Left kidney (tissue), 2 donors: ENCODE measurements around the gene CRIP2. TPM values are rescaled to one million over a fixed set of nuclear protein-coding genes. Genes with fewer than 3 reads are reported as not detected.

ENCODE experiments used
- DNase-seq: peaks from one replicate; pipeline ENCODE4 v3.0.0-alpha.2; 2013
- polyA plus RNA-seq: library from polyadenylated mRNA; unstranded; fragments of 120-200 nt; gene quantifications from one replicate; pipeline ENCODE4 v1.2.1, GENCODE V29; 2013; ENCODE audit not compliant: insufficient read length

Gene CRIP2
- polyA plus RNA-seq, 1 donor: 87.4 TPM

- DNase-seq: no peak
These were observed 14.0 kb upstream of the CRIP2 start for GRCh38 chr14:105460616-105461015.

DNA sequence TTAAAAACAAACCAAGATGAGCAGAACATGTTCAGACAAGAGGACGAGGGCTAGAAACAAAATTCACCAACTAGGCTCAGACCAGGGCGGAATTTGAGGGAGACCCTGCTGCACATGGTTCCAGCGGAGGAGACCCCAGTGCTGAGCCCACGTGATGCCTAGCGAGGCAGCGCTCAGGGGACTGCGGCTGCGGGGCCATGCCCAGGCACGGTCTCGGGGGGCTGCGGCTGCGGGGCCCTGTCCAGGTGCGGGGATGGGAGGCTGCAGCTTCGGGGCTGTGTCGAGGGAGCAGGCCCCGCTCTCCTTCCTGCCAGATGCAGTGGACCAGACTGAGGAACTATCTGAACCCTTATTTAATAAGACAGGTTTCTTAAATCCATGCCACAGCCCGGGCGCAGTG is 12.7 kb upstream of the CRIP2 start:
- no peak for DNase-seq

DNA sequence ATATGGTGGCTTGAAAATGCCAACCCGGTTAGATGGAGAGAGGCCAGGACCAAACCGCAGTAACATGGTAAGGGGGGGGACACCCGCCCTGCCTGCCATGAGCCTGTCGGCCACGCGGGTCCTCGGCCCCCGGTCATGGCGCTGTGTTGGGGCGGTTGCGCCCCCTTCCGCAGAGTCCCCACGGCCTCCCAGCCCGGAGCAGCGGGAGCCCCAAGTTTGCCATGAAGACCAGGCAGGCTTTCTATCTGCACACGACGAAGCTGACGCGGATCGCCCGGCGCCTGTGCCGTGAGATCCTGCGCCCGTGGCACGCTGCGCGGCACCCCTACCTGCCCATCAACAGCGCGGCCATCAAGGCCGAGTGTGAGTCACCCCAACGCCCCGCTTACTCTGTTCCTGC is 10.1 kb upstream of the CRIP2 start:
- DNase-seq: no peak

- DNase-seq: no peak
These were observed 9.2 kb upstream of the CRIP2 start for GRCh38 chr14:105465209-105466031.

- DNase-seq: no peak
These were observed 7.9 kb upstream of the CRIP2 start for GRCh38 chr14:105466531-105467248.

GRCh38 chr14:105467249-105467941 is 7.2 kb upstream of the CRIP2 start:
- no peak for DNase-seq

DNA sequence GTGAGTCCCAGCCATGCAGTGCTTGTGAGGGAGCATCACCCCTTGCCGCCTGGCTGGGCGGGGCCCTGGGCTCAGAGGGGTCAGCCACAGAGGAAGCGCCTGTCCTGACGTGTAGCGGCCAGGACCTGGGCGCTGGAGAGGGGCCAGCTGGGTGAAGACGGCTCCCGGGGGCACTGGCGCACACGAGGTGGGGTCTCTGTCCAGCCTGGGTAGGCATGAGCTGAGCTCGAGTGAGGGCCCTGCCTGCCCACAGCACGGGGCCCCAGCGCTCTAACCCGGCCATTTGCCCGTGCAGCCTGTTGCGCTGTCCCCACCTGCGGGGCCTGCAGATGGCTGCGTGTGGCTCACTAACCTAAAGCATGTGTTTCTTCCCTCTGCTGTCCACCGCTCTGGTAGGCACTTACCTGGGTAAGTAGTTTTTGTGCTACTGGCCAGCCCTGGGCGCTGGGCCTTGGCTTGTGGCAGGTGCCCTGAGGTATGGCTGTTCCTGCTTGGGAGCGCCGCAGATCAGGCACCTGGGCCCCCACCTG is 6.6 kb upstream of the CRIP2 start:
- no peak for DNase-seq

GRCh38 chr14:105468621-105469241 is 5.9 kb upstream of the CRIP2 start:
- no peak for DNase-seq

- DNase-seq: peak; percentile 36
These were observed 4.9 kb upstream of the CRIP2 start for GRCh38 chr14:105469456-105470349.

DNA sequence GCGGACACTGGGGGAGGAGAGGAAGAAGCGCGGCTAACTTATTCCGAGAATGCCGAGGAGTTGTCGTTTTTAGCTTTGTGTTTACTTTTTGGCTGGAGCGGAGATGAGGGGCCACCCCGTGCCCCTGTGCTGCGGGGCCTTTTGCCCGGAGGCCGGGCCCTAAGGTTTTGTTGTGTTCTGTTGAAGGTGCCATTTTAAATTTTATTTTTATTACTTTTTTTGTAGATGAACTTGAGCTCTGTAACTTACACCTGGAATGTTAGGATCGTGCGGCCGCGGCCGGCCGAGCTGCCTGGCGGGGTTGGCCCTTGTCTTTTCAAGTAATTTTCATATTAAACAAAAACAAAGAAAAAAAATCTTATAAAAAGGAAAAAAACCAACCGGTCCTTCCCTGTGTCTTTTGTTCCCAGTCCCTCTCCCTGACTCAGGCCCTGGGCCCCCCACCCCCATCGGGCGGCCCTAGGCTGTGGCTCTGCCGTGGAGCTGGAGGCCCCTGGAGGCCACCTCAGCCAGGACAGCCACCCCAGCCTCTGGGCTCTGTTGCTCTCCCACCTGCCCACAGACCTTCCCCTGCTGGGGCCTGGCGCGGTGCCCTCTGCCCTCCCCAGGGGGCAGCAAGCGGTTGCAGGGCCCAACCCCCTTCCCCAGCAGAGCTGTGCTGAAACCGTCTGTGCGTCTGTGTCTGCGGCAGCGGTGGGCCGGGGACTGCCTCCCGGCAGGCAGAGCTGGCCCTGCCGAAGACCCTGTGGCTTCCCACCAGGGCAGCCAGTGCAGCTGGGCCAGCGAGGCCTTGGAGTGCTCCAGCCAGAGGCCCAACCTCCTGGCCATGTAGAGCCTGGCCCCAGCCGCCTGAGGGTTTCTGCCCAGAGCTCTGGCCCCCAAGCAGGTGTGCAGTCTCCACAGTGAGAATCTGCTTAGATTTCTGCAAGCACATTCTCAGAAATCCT is 4.0 kb upstream of the CRIP2 start:
- peak; percentile 24 for DNase-seq

GRCh38 chr14:105471297-105471821 is 3.3 kb upstream of the CRIP2 start:
- no peak for DNase-seq

- DNase-seq: no peak
These were observed 2.7 kb upstream of the CRIP2 start for GRCh38 chr14:105471823-105472485.

DNA sequence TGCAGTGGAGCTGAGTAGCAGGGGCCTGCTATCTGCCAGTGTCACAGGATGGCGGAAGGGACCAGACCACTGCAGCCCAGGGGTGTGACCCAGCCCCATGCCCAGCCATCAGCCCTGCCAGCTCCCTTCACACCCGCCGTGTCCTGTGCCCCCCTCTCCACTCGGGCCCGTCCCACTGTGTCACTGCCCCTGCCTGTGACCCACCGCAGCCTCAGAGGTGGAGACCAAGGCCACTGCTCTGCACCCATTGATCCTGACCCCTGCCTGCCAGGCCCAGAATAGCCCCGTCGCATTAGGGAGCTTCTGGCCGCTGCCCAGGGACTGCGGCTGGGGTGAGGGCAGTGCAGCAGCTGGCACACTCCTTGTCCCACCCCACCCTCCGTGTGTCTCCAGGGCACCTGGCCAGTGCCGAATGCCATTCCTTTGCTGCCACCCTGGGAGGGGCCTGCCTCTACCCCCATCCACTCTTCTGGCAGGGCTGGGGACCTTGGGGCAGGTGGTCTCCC is 2.1 kb upstream of the CRIP2 start:
- DNase-seq: no peak

DNA sequence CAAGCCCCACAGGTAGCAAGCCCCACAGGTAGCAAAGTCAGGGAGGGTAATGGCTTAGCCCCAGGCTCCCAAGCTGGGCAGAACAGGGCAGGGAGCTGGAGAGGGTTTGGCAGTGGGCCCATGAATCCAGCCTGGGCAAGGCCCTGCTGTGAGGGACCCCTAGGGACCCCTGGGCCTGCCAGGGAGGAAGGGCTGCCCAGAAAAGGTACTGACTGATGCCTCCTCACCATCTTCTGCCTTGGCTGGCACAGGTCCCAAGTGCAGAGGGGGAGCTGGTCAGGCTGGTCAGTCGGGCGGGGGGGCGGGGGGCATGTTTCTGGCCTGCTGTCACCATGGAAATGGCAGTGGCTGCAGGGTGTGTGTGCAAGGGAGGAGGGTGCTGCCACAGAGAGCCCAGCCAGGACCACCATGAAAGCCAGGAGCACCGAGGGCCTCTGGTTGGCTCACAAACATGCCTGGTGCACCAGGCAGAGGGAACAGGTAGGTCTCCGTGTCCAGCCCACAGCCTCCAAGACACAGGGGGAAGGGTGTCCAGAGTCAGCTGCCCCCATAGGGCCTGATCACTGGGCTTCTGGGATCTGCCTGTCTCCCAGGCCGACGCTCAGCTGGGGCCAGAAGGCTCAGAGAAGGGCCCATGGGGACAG is 1.5 kb upstream of the CRIP2 start:
- no peak for DNase-seq

DNA sequence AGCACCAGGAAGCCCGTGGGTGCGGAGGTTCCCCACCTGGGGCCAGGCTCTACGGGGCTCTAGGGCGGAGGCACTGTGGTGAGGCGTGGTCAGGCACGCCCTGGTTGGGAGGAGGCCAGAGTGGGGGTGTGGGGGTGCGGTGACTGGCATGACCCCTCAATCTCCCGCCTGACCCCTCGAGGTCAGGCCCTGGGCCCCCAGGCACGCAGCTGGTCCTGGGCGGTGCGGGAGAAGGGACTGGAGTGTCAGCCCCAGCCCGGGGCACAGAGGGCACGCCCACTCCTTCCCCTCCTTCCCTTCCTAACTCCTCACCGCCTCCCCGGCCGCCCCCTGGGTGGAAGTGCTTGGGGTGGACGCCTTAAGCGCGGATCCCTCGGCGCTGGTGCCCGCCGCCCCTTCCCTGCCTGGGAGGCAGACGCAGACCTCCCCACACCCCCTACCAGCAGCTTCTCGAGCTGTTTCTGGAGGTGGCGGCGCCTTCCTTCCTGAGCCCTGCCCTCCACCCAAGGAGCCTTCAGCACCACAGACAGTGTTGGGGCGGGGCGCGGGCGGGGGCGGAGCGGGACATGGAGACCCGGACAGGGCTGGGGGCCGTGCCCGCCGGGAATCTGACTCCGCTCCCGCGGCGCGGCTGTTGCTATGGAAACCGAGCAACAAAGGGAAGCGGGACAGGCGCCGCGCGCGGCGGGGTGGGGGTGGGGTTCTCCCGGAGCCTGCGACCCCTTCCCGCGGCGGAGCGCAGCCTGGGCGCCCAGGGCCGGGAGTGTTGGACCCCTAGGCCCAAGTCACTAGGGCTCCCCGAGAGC is 741 bp upstream of the CRIP2 start:
- DNase-seq: peak; percentile 95

- peak; percentile 32 for DNase-seq
These were observed 862 bp downstream of the CRIP2 start for GRCh38 chr14:105475269-105476096.
